ENCODE results near the gene RFX6.

DNA sequence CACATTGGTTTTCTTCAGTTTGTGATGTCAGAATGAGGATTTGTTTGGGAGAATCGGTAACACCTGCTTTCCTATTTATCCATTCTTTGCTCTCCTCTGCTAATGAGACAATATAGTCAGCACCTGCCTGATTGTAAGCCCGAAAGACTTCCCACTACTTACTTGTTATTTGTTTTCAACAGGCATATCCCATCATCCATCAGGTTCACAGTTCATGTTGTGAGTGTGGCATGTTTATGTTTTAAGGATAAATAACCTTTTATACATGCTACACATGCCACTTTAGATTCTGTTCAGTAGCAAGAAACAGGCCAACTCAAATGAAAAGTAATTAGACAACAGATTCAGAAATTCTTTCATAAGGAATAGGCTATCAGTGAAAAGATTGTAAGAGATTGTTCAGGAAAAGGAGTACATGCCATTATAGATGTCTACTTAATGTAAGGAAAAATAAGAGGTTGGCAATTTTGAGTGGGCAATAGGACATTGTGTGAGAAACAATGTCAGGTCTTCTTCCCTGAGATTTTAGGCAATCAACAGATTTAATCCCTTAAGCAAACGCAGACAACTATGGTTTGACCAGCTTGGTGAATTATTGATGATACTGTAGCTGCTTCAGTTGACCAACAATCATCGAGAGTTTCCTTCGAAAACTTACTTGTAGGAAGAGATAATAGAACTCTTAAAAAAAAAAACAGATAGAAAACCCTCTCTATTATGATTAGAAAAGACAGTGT lies 40.3 kb upstream of the RFX6 start:
- TF ChIP-seq, protein P1, sequence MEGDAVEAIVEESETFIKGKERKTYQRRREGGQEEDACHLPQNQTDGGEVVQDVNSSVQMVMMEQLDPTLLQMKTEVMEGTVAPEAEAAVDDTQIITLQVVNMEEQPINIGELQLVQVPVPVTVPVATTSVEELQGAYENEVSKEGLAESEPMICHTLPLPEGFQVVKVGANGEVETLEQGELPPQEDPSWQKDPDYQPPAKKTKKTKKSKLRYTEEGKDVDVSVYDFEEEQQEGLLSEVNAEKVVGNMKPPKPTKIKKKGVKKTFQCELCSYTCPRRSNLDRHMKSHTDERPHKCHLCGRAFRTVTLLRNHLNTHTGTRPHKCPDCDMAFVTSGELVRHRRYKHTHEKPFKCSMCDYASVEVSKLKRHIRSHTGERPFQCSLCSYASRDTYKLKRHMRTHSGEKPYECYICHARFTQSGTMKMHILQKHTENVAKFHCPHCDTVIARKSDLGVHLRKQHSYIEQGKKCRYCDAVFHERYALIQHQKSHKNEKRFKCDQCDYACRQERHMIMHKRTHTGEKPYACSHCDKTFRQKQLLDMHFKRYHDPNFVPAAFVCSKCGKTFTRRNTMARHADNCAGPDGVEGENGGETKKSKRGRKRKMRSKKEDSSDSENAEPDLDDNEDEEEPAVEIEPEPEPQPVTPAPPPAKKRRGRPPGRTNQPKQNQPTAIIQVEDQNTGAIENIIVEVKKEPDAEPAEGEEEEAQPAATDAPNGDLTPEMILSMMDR (IDR thresholded peaks at IDR 0.05): no peak
- TF ChIP-seq POLR2AphosphoS5 (IDR thresholded peaks at IDR 0.05): no peak
- TF ChIP-seq POLR2A (IDR thresholded peaks at IDR 0.05): no peak
- no peak for TF ChIP-seq EP300 (IDR thresholded peaks at IDR 0.05)
